ENCODE results near the gene EPHA1.

EPHA1 gene

GRCh38 chr7:143388491-143389101, 20.1 kb downstream of the EPHA1 start:
- peak overlapping the region; percentile 78 for H3K27ac ChIP-seq
- POLR2A ChIA-PET (ENCODE audit: low non-redundant PET) = interaction anchor here (0.6 kb wide), 1 partner anchor 16 kb away, joined by 3 read pairs; no protein-coding TSS in a partner anchor
- CTCF ChIA-PET = no interaction called here
- no peak for DNase-seq (ENCODE audit: low spot score)
- TF ChIP-seq CTCF (conservative IDR thresholded peaks at IDR 0.05; ENCODE audit: low read depth) = no peak

- DNase-seq (ENCODE audit: low spot score) = no peak
These were observed 20.6 kb downstream of the EPHA1 start for GRCh38 chr7:143388051-143388450.

DNA sequence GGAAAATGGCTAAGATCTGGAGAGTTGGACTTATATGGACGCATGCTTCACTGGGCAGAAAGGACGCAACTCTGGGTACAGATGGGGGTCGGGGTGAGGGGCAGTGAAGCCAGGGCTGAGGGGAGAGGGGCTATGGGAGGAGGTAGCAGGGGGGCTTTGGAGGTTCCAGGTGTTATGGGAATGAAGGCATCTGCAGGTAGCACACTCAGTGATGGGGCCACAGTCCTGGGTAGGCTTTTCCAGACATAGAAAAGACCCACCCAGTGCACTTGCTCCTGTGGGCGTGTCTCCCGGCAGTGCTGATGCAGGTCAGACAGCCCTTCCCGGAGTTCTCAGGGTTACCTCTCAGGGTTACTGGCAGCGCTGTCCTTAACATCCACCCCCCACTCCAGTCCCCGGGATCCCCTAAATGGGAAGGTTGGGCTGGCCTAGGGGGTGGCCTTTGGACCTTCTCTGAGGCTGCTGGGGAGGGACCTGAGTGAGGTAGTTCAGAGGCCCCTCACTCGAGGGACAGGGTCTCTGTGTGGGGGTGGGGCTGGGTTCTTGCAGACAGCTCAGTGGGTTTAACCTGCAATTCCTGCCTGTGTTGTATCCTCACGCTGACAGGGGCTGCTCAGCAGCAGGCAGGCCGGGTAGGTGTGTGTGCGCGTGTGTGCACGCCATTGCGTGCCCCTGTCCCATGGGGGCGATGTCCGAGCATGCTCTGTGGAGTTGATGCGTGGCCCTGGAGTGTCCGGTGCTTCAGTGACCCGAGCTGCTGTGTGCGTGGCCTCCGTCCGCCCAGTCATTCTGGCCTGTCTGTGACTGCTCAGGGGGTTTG, 21.3 kb downstream of the EPHA1 start:
- no peak for DNase-seq (ENCODE audit: low spot score)
- POLR2A ChIA-PET (ENCODE audit: low non-redundant PET) = interaction anchor here (0.6 kb wide), 1 partner anchor 18 kb away, joined by 3 read pairs; no protein-coding TSS in a partner anchor
- no peak for TF ChIP-seq CTCF (conservative IDR thresholded peaks at IDR 0.05; ENCODE audit: low read depth)
- H3K27ac ChIP-seq = peak overlapping the region; percentile 78
- CTCF ChIA-PET = no interaction called here

More at GRCh38 chr7:143388051-143388450, 20.6 kb downstream of the EPHA1 start:
- peak overlapping the region; percentile 78 for H3K27ac ChIP-seq
- TF ChIP-seq CTCF (conservative IDR thresholded peaks at IDR 0.05; ENCODE audit: low read depth) = no peak
- ChIA-PET CTCF (no interaction called here), POLR2A (ENCODE audit: low non-redundant PET) (interaction anchor here (0.6 kb wide), 1 partner anchor 17 kb away, joined by 3 read pairs; no protein-coding TSS in a partner anchor)

GRCh38 chr7:143385891-143386781, 22.5 kb downstream of the EPHA1 start:
- no peak for DNase-seq (ENCODE audit: low spot score)
- peak overlapping the region; percentile 40 for H3K27ac ChIP-seq
- CTCF ChIA-PET = no interaction called here
- TF ChIP-seq CTCF (conservative IDR thresholded peaks at IDR 0.05; ENCODE audit: low read depth) = no peak
- POLR2A ChIA-PET (ENCODE audit: low non-redundant PET) = no interaction called here

GRCh38 chr7:143384661-143385631, 23.7 kb downstream of the EPHA1 start:
- POLR2A ChIA-PET (ENCODE audit: low non-redundant PET) = no interaction called here
- H3K27ac ChIP-seq = peak overlapping the region; percentile 95
- CTCF ChIA-PET = no interaction called here
- no peak for DNase-seq (ENCODE audit: low spot score)
- TF ChIP-seq CTCF (conservative IDR thresholded peaks at IDR 0.05; ENCODE audit: low read depth) = no peak
